Transverse colon (tissue), 4 donors: ENCODE results near the gene DDO. TPM values are rescaled to one million over a fixed set of nuclear protein-coding genes. Genes with fewer than 3 reads are reported as not detected.

Experiments
- DNase-seq: peaks from one replicate; pipeline ENCODE4 v3.0.0-alpha.2; 2019
- H3K27ac ChIP-seq, 4 donors: fragments of 200-600 bp; sonication (generic); 2 replicates each; pipeline ENCODE4 v1.5.1; 2016 to 2018; ENCODE audit warnings: inconsistent platforms in 4 of 4
- H3K27me3 ChIP-seq: fragments of 200-600 bp; sonication (generic); 2 replicates; pipeline ENCODE4 v1.5.1; 2017; ENCODE audit warnings: inconsistent platforms
- H3K36me3 ChIP-seq, 4 donors: fragments of 200-600 bp; sonication (generic); 2 replicates each; pipeline ENCODE4 v1.5.1; 2017 to 2019; ENCODE audit warnings: inconsistent platforms in 4 of 4
- H3K4me1 ChIP-seq, 4 donors: fragments of 200-600 bp; sonication (generic); 2 replicates each; pipeline ENCODE4 v1.5.1; 2017 to 2020; ENCODE audit warnings: inconsistent platforms in 4 of 4
- H3K4me3 ChIP-seq, 4 donors: fragments of 200-600 bp; sonication (generic); 1 replicate in 1 of 4; 2 replicates in 3 of 4; pipeline versions ENCODE4 v1.5.1 to v1.6.1; 2017 to 2019; ENCODE audit warnings: inconsistent platforms in 4 of 4
- H3K9me3 ChIP-seq, 2 donors: fragments of 200-600 bp; sonication (generic); 2 replicates each; pipeline ENCODE4 v1.5.1; 2017 to 2019; ENCODE audit warnings: inconsistent platforms in 2 of 2
- EP300 ChIP-seq: sonication (generic); formaldehyde crosslinking; IDR thresholded peaks from one replicate; pipeline ENCODE4 v1.6.1; 2017; ENCODE audit warnings: antibody characterized with exemption, low read depth
- POLR2A ChIP-seq: fragments of 450-650 bp; IDR thresholded peaks from one replicate; pipeline ENCODE4 v1.6.1; 2016; ENCODE audit warnings: antibody characterized with exemption, mild to moderate bottlenecking, moderate library complexity
- POLR2AphosphoS5 ChIP-seq, 3 donors: sonication (generic); formaldehyde crosslinking; IDR thresholded peaks; one replicate each; pipeline ENCODE4 v1.6.1; 2016; ENCODE audit warnings: antibody characterized with exemption in 3 of 3
- WGBS, 2 donors: methylation state at CpG; one replicate each; pipeline ENCODE4 v1.1.5; 2018; ENCODE audit warnings: low coverage in 1 of 2; 5-methylcytosine and 5-hydroxymethylcytosine counted together
- in situ Hi-C, 4 donors: fragments of 200-750 bp; cut with MboI; loops; one replicate each; pipeline versions ENCODE4 v1.15.0 to v1.15.1; 2017; ENCODE audit warnings: low sequenced_read_pairs in 3 of 4, low pct_ligation_motif_present in 1 of 4, low pct_unique_long_range_greater_than_20kb in 1 of 4
- intact Hi-C: fragments of 100-400 bp; cut with DNase I; formaldehyde crosslinking; loops from one replicate; pipeline ENCODE4 v1.15.1; 2023; ENCODE audit warnings: low total_unique reads
- total RNA-seq, 4 donors: library from RNA; depleted of rRNA; stranded (reverse); fragments of >200 nt; gene quantifications; one replicate each; pipeline ENCODE4 v1.1.0, GENCODE V29; 2016
- TF ChIP-seq, protein P1 (sequence below), 5 experiments: fragments of 200-600 bp in 3 of 5; fragments of 450-650 bp in 2 of 5; sonication (generic) in 3 of 5; IDR thresholded peaks; 1 replicate in 2 of 5; 2 replicates in 3 of 5; pipeline ENCODE4 v1.5.1; 2016 to 2017; ENCODE audit warnings: antibody characterized with exemption in 5 of 5, inconsistent platforms in 3 of 5, mild to moderate bottlenecking in 2 of 5, moderate library complexity in 1 of 5

Gene DDO
- total RNA-seq, 4 donors from 2014 or later, result 0.95 to 21.9 (median 1.2) TPM; not detected in 1

DNA sequence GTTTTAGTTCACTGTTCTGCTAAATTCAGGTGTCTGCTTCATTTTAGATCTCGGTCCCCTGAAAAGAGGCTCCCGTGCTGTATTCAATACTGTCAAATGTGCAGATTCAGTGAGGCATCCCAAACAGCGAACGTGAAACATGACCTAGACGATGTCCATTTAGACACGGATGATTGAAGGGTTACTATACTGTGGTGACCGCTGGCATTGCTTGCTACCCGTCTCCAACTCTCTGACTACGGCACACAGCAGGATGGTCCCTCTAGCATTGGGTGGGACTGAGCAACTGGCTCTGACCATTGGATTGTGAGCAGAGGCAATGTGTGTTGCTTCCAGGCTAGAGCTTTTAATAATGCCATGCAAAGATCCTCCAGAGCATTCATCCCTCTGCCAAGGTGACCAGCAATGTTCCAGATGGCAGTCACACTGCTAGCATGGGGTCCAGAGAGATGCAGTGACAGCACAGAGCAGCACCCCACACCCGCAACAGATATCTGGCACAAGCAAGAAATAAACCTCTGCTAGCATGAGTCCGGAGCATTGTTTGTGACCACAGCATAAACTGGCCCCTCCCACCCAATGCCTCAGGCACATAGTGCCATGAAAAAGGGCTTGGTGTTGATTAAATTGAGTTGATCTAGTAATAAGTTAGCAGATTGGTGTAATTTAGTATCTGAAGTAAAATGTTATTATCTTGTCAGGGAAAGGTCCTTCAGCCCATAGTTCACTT, 66.2 kb downstream of the DDO start:
- intact Hi-C loops (no loop called here), in situ Hi-C loops (no loop called here)
- Histone ChIP-seq H3K27me3 (no peaks in the 10 kb centered on the region), H3K9me3 (no peaks in the 10 kb centered on the region), H3K36me3 (no peaks in the 10 kb centered on the region), H3K27ac (peak overlapping the region in 3 of 4 donors; percentile 30 to 93 (median 42)), H3K4me1 (peaks cover 0 to 5% (median 2%) of the 10 kb centered on the region in 4 donors), H3K4me3 (no peak overlapping the region)
- no peak for DNase-seq
- TF ChIP-seq EP300, result no peak
- TF ChIP-seq POLR2A, result no peak
- TF ChIP-seq, protein P1, sequence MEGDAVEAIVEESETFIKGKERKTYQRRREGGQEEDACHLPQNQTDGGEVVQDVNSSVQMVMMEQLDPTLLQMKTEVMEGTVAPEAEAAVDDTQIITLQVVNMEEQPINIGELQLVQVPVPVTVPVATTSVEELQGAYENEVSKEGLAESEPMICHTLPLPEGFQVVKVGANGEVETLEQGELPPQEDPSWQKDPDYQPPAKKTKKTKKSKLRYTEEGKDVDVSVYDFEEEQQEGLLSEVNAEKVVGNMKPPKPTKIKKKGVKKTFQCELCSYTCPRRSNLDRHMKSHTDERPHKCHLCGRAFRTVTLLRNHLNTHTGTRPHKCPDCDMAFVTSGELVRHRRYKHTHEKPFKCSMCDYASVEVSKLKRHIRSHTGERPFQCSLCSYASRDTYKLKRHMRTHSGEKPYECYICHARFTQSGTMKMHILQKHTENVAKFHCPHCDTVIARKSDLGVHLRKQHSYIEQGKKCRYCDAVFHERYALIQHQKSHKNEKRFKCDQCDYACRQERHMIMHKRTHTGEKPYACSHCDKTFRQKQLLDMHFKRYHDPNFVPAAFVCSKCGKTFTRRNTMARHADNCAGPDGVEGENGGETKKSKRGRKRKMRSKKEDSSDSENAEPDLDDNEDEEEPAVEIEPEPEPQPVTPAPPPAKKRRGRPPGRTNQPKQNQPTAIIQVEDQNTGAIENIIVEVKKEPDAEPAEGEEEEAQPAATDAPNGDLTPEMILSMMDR (IDR thresholded peaks at IDR 0.05), result no peak
- TF ChIP-seq POLR2AphosphoS5 (IDR thresholded peaks at IDR 0.05), result no peak
- 78 to 96% methylated on average over 5 to 11 of the region's 11 CpGs for WGBS, 2 donors

DNA sequence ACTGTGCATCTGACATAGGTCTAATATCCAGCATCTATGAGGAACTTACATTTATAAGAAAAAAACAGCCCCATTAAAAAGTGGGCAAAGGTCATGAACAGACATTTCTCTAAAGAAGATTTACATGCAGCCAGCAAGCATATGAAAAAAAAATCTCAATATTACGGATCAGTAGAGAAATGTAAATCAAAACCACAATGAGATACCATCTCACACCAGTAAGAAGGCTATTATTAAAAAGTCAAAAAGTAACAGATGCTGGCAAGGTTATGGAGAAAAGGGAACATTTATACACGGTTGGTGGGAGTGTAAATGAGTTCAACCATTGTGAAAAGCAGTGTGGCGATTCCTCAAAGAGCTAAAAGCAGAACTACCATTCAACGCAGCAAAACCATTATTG, 70.3 kb downstream of the DDO start:
- 51 to 77% methylated on average over 2 to 4 of the region's 4 CpGs for WGBS, 2 donors
- Histone ChIP-seq H3K4me3 (no peak overlapping the region), H3K27ac (no peak overlapping the region), H3K36me3 (no peaks in the 10 kb centered on the region), H3K27me3 (no peaks in the 10 kb centered on the region), H3K4me1 (peaks cover 0 to 8% (median 0%) of the 10 kb centered on the region in 4 donors), H3K9me3 (no peaks in the 10 kb centered on the region)
- no peak for TF ChIP-seq POLR2A
- TF ChIP-seq, protein P1 (IDR thresholded peaks at IDR 0.05), result no peak
- TF ChIP-seq EP300, result no peak
- no peak for DNase-seq
- in situ Hi-C loops (no loop called here), intact Hi-C loops (no loop called here)

DNA sequence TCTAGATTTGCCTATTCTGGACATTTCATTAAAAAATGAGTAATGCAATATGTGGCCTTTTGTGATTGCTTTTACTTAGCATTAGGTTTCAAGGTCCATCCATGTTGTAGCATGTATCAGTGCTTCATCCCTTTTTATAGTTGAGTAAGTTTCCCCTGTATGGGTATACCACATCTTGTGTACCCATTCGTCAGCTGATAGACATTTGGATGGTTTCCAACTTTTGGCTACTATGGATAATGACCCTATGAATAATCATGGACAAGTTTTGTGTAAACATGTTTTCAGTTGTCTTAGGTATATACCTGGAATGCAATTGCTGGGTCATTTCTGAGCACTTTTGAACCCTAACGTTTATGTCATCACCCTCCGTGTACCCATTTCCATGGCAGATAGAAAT, 72.6 kb downstream of the DDO start:
- H3K4me3 ChIP-seq, result no peak overlapping the region
- in situ Hi-C loops (no loop called here), intact Hi-C loops (loop anchor here (2.0 kb wide), 1 partner anchor 44 kb away; no protein-coding TSS in a partner anchor)
- H3K4me1 ChIP-seq, result peaks cover 0 to 8% (median 0%) of the 10 kb centered on the region in 4 donors
- H3K36me3 ChIP-seq, result no peaks in the 10 kb centered on the region
- DNase-seq, result no peak
- no peaks in the 10 kb centered on the region for H3K27me3 ChIP-seq
- H3K27ac ChIP-seq, result peak overlapping the region in 1 of 4 donors; percentile 8
- WGBS, 2 donors, result 92 to 94% methylated on average over 3 of the region's 3 CpGs
- H3K9me3 ChIP-seq, result no peaks in the 10 kb centered on the region
- TF ChIP-seq POLR2A (no peak), EP300 (no peak), POLR2AphosphoS5 (IDR thresholded peaks at IDR 0.05) (no peak)
- TF ChIP-seq, protein P1 (IDR thresholded peaks at IDR 0.05), result no peak

Other genes with a start within 250 kb of the DDO start
- gene WASF1, start 235.9 kb downstream of the DDO start, total RNA-seq, result 1 to 10 TPM; 1.9 to 7.1 (median 5.9) TPM
- gene CDC40, start 235.1 kb downstream of the DDO start, total RNA-seq, result 10 to 100 TPM in 3 of 4 donors, 1 to 10 TPM in 1; 5.4 to 19.8 (median 17.0) TPM
- gene METTL24, start 57.2 kb downstream of the DDO start, total RNA-seq, result 10 to 100 TPM in 2 of 4 donors, 1 to 10 TPM in 2; 1.4 to 59.9 (median 14.7) TPM
- not detected for gene SLC22A16, start 61.0 kb upstream of the DDO start, total RNA-seq